OCI-LY1 (cell line): ENCODE data around the gene NELL1.

Experiments used
- H2AFZ ChIP-seq: fragments of 200-600 bp; sonication (generic), shearing (Covaris generic); 2 replicates; pipeline ENCODE4 v1.6.0; 2014; ENCODE audit warnings: antibody characterized with exemption, mild to moderate bottlenecking, low read length
- H3F3A ChIP-seq: fragments of 200-600 bp; sonication (generic), shearing (Covaris generic); 2 replicates; pipeline ENCODE4 v1.6.0; 2014; ENCODE audit warnings: mild to moderate bottlenecking, antibody characterized with exemption, low read length, moderate library complexity; ENCODE audit not compliant: insufficient read depth
- H3K27ac ChIP-seq: fragments of 200-600 bp; sonication (generic); 2 replicates; pipeline ENCODE4 v1.5.1; 2014; ENCODE audit warnings: low read length, mixed run types, mild to moderate bottlenecking, low read depth; ENCODE audit not compliant: poor library complexity, severe bottlenecking
- H3K27me3 ChIP-seq: fragments of 200-600 bp; sonication (generic); 2 replicates; pipeline ENCODE4 v1.6.0; 2014; ENCODE audit warnings: antibody characterized with exemption, mild to moderate bottlenecking, low read length, moderate library complexity; ENCODE audit not compliant: insufficient read depth
- H3K36me3 ChIP-seq: fragments of 200-600 bp; sonication (generic); 2 replicates; pipeline ENCODE4 v1.6.1; 2014; ENCODE audit warnings: mild to moderate bottlenecking, antibody characterized with exemption, low read length, moderate library complexity, mixed read lengths; ENCODE audit not compliant: insufficient read depth
- H3K4me1 ChIP-seq: fragments of 200-600 bp; sonication (generic); 2 replicates; pipeline ENCODE4 v1.5.1; 2014; ENCODE audit warnings: mild to moderate bottlenecking, low read length, moderate library complexity; ENCODE audit not compliant: insufficient read depth, severe bottlenecking
- H3K4me2 ChIP-seq: fragments of 200-600 bp; sonication (generic), shearing (Covaris generic); 2 replicates; pipeline ENCODE4 v1.6.1; 2014; ENCODE audit warnings: low read length
- H3K4me3 ChIP-seq: fragments of 200-600 bp; sonication (generic); 2 replicates; pipeline ENCODE4 v1.5.1; 2014; ENCODE audit warnings: low read length, low read depth, mild to moderate bottlenecking, mixed read lengths; ENCODE audit not compliant: poor library complexity, severe bottlenecking
- H3K79me2 ChIP-seq: fragments of 200-600 bp; shearing (Covaris generic); 2 replicates; pipeline ENCODE4 v1.6.1; 2016; ENCODE audit warnings: mixed run types, low read length, mixed read lengths; ENCODE audit not compliant: insufficient read depth
- H3K9ac ChIP-seq: fragments of 200-600 bp; sonication (generic), shearing (Covaris generic); 2 replicates; pipeline ENCODE4 v1.6.1; 2014; ENCODE audit warnings: mild to moderate bottlenecking, low read length, mixed read lengths
- H3K9me2 ChIP-seq: fragments of 200-600 bp; sonication (generic), shearing (Covaris generic); 2 replicates; pipeline ENCODE4 v1.6.1; 2014; ENCODE audit warnings: low read depth, mild to moderate bottlenecking, low read length, mixed read lengths
- H3K9me3 ChIP-seq: fragments of 200-600 bp; shearing (Covaris generic); 2 replicates; pipeline ENCODE4 v1.6.1; 2014; ENCODE audit warnings: low read length, mixed read lengths
- H4K20me1 ChIP-seq: fragments of 200-600 bp; sonication (generic), shearing (Covaris generic); 2 replicates; pipeline ENCODE4 v1.6.0; 2016; ENCODE audit warnings: mild to moderate bottlenecking, low read length; ENCODE audit not compliant: insufficient read depth
- CTCF ChIP-seq: fragments of 200-600 bp; sonication (generic), shearing (Covaris generic); IDR thresholded peaks from 2 replicates; pipeline ENCODE4 v1.5.1; 2017; ENCODE audit warnings: mild to moderate bottlenecking, antibody characterized with exemption, low read length, moderate library complexity, mixed read lengths
- EZH2 ChIP-seq: fragments of 200-600 bp; sonication (generic), shearing (Covaris generic); IDR thresholded peaks from 2 replicates; pipeline ENCODE4 v1.8.0; 2017; ENCODE audit warnings: borderline replicate concordance, mixed run types, mild to moderate bottlenecking, antibody characterized with exemption, low read length, moderate library complexity, mixed read lengths

NELL1 gene

GRCh38 chr11:21553795-21554194 lies 884.4 kb downstream of the NELL1 start:
- H3K4me1 ChIP-seq, result no peaks in the 10 kb centered on the region
- no peak overlapping the region for H3K4me2 ChIP-seq
- no peak overlapping the region for H3K9ac ChIP-seq
- no peaks in the 10 kb centered on the region for H3F3A ChIP-seq
- TF ChIP-seq CTCF (no peak), EZH2 (no peak)
- H3K9me2 ChIP-seq, result no peaks in the 10 kb centered on the region
- no peak overlapping the region for H2AFZ ChIP-seq
- no peaks in the 10 kb centered on the region for H3K27me3 ChIP-seq
- no peaks in the 10 kb centered on the region for H3K36me3 ChIP-seq
- no peak overlapping the region for H3K4me3 ChIP-seq
- H3K9me3 ChIP-seq, result no peaks in the 10 kb centered on the region
- no peaks in the 10 kb centered on the region for H4K20me1 ChIP-seq
- no peaks in the 10 kb centered on the region for H3K79me2 ChIP-seq
- H3K27ac ChIP-seq, result no peak overlapping the region

- no peaks in the 10 kb centered on the region for H3K36me3 ChIP-seq
- no peaks in the 10 kb centered on the region for H3K9me2 ChIP-seq
- H2AFZ ChIP-seq, result no peak overlapping the region
- no peak overlapping the region for H3K4me2 ChIP-seq
- no peak overlapping the region for H3K9ac ChIP-seq
- H3K27ac ChIP-seq, result no peak overlapping the region
- no peak overlapping the region for H3K4me3 ChIP-seq
- H3K79me2 ChIP-seq, result no peaks in the 10 kb centered on the region
- TF ChIP-seq CTCF, result no peak
- no peak for TF ChIP-seq EZH2
- H3F3A ChIP-seq, result no peaks in the 10 kb centered on the region
- H3K27me3 ChIP-seq, result no peaks in the 10 kb centered on the region
- no peaks in the 10 kb centered on the region for H3K9me3 ChIP-seq
- H4K20me1 ChIP-seq, result no peaks in the 10 kb centered on the region
- H3K4me1 ChIP-seq, result no peaks in the 10 kb centered on the region
Observed at GRCh38 chr11:21554284-21554683, 884.9 kb downstream of the NELL1 start.

- H3K4me2 ChIP-seq, result no peak overlapping the region
- no peaks in the 10 kb centered on the region for H3K27me3 ChIP-seq
- no peaks in the 10 kb centered on the region for H3K36me3 ChIP-seq
- no peak overlapping the region for H3K27ac ChIP-seq
- no peaks in the 10 kb centered on the region for H3F3A ChIP-seq
- H3K9me2 ChIP-seq, result no peaks in the 10 kb centered on the region
- no peaks in the 10 kb centered on the region for H3K4me1 ChIP-seq
- H3K4me3 ChIP-seq, result no peak overlapping the region
- no peak overlapping the region for H3K9ac ChIP-seq
- no peaks in the 10 kb centered on the region for H3K9me3 ChIP-seq
- no peaks in the 10 kb centered on the region for H4K20me1 ChIP-seq
- no peak overlapping the region for H2AFZ ChIP-seq
- no peaks in the 10 kb centered on the region for H3K79me2 ChIP-seq
- TF ChIP-seq EZH2 (no peak), CTCF (no peak)
Observed at GRCh38 chr11:21556926-21557325, 887.5 kb downstream of the NELL1 start.
